ENCODE measurements around the gene GLA.

GLA gene

GRCh38 chrX:101407748-101408531, at the start of gene GLA, which contains the start of gene HNRNPH2:
Gene GLA, minus strand, starts transcription at chrX:101407925. Its CDS starts 22 bp downstream, at chrX:101407903.
Gene HNRNPH2, plus strand, starts transcription at chrX:101408222. Its CDS starts 3,767 bp downstream, at chrX:101411989.
- DNase-seq (ENCODE audit: low spot score) = peak; percentile 88

DNA sequence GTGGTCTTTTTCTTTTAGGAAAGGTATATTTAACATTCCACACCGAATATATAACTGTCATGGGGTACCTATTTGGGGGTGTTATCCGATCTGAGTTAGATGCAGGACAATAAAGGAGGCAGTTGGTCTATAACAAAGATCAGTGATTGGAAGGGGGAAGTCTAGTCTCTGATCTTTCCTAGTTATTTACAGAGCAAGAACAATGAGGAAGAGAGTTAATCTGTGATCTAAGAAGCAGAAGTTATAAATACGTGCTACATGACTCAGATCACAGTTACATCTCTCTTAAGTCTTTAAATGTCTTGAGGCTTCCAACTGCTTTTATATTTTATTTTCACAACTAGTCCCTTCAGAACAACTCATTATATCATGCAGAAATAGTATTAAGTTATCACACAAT, 44.3 kb upstream of the GLA start:
- no peak for DNase-seq (ENCODE audit: low spot score)

GRCh38 chrX:101450961-101451360, 43.2 kb upstream of the GLA start:
- no peak for DNase-seq (ENCODE audit: low spot score)

- no peak for DNase-seq (ENCODE audit: low spot score)
Observed at GRCh38 chrX:101450085-101450484, 42.4 kb upstream of the GLA start.

DNA sequence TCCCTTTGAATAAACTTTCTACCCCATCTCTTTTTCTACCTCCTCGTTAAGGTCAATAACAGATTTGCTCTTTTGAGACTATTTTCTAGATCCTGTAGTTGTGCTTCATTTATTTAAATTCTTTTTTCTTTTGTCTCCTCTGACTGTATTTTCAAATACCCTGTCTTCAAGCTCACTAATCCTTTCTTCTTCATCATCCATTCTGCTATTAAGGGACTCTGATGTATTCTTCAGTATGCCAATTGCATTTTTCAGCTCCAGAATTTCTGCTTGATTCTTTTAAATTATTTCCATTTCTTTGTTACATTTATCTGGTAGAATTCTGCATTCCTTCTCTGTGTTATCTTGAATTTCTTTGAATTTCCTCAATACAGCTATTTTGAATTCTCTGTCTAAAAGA, 41.6 kb upstream of the GLA start:
- no peak for DNase-seq (ENCODE audit: low spot score)

- no peak for DNase-seq (ENCODE audit: low spot score)
Observed at GRCh38 chrX:101442085-101442484, 34.4 kb upstream of the GLA start.

GRCh38 chrX:101430457-101431078, 22.8 kb upstream of the GLA start:
- DNase-seq (ENCODE audit: low spot score) = no peak

- no peak for DNase-seq (ENCODE audit: low spot score)
Observed at GRCh38 chrX:101429934-101430333, 22.2 kb upstream of the GLA start.

DNA sequence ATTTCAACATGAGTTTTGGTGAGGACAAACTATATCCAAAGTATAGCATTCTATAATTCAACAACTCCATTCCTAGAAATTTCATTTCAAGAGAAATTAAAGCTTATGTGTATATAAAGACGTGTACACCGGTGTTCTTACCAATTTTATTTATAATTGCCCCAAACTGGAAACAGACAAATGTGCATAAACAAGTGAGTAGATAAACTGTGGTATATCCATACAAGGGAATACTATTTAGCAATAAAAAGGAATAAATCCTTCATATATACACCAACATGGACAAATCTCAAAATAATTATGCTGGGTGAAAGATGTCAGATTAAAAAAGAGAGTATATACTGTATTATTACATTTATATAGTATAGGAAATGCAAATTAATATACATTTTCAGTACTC, 20.2 kb upstream of the GLA start:
- DNase-seq (ENCODE audit: low spot score) = no peak

DNA sequence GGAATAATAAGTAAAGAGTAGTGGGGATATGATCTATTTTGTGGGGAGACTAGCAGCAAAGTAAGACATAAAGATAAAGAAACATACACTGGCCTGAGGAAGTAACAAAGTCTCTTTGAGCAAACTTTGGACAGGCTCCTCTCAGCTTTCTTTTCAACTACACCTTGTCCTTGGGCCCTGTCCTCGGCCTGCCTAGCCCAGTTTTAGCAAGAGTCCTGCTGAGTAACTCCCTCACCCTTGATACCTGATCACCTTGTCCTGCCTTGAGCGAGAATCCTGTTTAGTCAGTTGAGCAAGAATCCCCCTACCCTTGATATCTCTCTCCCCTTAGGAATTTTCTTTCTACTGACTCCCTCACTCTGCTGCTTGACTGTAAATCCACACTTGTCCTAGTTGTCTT, 11.8 kb upstream of the GLA start:
- DNase-seq (ENCODE audit: low spot score) = no peak

DNA sequence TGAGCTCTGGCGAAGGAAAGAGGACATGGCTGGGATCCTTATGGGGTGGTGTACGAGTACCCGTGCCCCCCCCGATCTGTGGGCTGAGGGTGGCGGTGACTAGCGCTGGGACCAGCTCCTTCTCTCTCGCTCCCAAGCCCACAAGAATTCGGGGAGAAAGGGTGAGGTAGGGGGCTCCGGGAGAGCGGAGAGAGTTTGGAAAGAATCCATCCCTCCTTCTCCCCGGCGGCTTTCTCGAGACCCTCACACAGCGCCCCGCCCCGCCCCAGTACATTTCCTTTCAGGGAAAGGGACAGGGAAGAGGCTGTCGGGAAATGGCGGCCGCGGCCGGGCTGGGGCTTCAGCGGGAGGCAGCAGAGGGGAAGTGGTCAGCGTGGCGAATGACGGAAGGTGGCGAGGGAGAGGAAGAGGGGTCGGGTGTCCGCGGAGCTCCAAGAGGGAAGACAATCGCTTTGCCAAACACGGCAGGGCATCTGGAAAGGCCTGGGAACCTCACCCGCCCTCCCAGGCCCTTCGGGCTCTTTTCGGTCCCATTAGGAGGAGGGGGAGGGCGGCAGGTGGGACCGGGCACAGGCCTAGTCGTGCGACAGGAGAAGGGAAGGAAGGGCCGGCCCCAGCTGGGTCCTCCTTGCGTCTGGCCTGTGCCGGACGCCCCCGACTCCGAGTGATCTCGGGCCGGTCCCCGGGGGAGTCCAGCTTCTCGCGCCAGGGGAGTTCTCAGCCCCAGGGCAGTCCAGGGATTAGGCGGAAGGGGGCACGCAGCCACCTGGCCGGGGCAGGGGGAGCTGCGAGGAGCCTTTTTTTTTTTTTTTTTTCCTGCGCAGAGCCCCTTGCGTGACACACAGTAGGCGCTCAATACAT, 10.5 kb upstream of the GLA start:
- no peak for DNase-seq (ENCODE audit: low spot score)

DNA sequence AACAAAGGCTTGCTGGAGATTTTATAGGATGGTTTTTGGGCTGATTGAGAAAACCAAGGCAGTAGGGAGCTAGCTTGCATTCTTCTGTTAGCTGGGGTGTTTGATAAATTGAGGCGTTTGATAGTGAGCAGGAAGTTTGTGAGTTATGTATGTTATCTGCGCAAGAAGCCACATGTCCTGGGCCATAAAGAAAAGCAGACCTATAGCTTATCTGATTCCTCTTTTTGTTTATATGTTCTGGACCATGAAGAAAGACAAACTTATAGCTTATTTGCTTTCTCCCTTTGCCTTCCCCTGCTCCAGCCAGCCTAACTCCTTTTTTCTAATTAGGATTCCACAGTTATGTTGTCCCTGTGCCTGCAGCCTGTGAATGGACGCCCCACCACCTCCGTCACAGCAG, 9.5 kb upstream of the GLA start:
- no peak for DNase-seq (ENCODE audit: low spot score)

- no peak for DNase-seq (ENCODE audit: low spot score)
Observed at GRCh38 chrX:101416691-101417090, 9.0 kb upstream of the GLA start.

- DNase-seq (ENCODE audit: low spot score) = peak; percentile 75
Observed at GRCh38 chrX:101415180-101416145, 7.7 kb upstream of the GLA start.

- no peak for DNase-seq (ENCODE audit: low spot score)
Observed at GRCh38 chrX:101411984-101412383, 4.3 kb upstream of the GLA start.

DNA sequence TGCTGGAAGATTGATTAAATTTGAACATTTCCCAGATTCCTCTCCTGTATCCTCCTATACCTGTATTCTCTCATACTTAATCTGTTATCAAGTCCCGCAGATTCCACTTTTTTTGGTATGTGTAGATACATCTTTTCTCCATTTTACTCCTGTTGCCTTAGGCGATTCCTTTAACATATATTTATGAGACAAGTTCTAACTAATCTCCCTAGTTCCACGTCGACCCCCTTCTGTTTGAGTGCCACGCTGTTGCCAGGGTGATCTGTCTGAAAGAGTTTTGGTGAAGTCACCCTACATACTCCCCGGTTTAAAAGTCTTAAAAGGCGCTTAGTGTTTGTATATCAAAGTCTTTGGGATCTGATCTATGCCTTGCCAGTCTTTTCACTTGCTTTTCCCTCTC, 2.7 kb upstream of the GLA start:
- DNase-seq (ENCODE audit: low spot score) = no peak

DNA sequence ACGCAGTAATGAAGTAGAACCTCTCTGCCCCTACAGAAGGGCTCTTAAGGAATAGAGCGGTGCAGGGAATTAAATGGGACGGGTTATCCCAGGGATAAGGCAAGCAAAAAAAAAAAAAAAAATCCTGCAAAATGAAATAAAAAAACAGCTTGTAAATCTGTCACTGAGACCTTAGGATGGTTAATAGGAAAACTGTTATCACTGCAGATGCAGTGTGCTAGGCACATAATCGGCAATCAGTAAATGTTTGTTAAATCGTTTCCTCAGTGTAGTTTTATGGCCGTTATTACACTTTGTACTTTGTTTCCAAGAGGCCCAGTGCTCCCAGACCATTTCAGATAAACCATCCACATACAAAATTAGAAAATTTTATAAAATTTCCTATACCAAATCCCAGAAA, 1.3 kb upstream of the GLA start:
- DNase-seq (ENCODE audit: low spot score) = no peak

- no peak for DNase-seq (ENCODE audit: low spot score)
Observed at GRCh38 chrX:101408532-101408841, 762 bp upstream of the GLA start.

- DNase-seq (ENCODE audit: low spot score) = no peak
Observed at GRCh38 chrX:101407167-101407747, 468 bp downstream of the GLA start.

DNA sequence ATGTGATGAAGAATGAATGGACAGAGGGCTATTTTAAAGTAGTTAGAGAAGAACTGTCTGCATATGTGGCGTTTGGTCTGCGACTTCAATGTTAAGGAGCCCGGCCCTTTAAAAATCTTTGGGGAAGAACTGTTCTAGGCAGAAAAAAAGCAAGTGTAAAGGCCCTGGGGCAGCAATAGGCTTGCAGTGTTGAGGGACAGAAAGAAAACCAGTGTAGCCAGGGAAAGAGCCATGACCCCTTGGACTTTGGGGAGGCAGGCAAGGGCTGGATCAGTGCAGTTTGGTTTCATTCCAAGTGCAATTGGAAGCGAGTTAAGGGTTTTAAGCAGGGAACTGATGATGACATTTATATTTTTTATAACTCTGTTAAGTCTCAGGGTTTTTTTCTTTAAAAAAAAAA, 7.9 kb downstream of the GLA start:
- DNase-seq (ENCODE audit: low spot score) = no peak

DNA sequence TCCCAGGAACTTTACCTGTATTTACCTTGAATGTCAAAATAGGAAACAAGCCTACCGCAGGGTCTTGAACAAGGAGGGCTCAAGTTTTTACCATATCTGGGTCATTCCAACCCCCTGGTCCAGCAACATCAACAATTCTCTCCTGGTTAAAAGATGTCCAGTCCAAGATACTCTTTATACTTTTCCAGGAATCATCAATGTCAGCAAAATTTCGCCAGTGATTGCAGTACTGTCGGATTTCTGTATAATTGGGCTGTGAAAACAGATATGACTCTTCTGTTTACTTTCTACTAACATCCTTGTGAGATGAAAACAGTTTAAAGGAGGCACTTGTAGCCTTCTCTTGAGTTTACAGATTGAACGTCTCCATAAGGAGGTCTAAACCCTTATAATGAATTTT, 9.0 kb downstream of the GLA start:
- DNase-seq (ENCODE audit: low spot score) = no peak
